Transverse colon (tissue), 4 donors: Measurements from ENCODE around the gene CTAGE1. TPM values are rescaled to one million over a fixed set of nuclear protein-coding genes. Genes with fewer than 3 reads are reported as not detected.

ENCODE experiments used
- DNase-seq: peaks from one replicate; pipeline ENCODE4 v3.0.0-alpha.2; 2019
- H3K27ac ChIP-seq, 4 donors: fragments of 200-600 bp; sonication (generic); 2 replicates each; pipeline ENCODE4 v1.5.1; 2016 to 2018; ENCODE audit warnings: inconsistent platforms in 4 of 4
- H3K27me3 ChIP-seq: fragments of 200-600 bp; sonication (generic); 2 replicates; pipeline ENCODE4 v1.5.1; 2017; ENCODE audit warnings: inconsistent platforms
- H3K36me3 ChIP-seq, 4 donors: fragments of 200-600 bp; sonication (generic); 2 replicates each; pipeline ENCODE4 v1.5.1; 2017 to 2019; ENCODE audit warnings: inconsistent platforms in 4 of 4
- H3K4me1 ChIP-seq, 4 donors: fragments of 200-600 bp; sonication (generic); 2 replicates each; pipeline ENCODE4 v1.5.1; 2017 to 2020; ENCODE audit warnings: inconsistent platforms in 4 of 4
- H3K4me3 ChIP-seq, 4 donors: fragments of 200-600 bp; sonication (generic); 1 replicate in 1 of 4; 2 replicates in 3 of 4; pipeline versions ENCODE4 v1.5.1 to v1.6.1; 2017 to 2019; ENCODE audit warnings: inconsistent platforms in 4 of 4
- H3K9me3 ChIP-seq, 2 donors: fragments of 200-600 bp; sonication (generic); 2 replicates each; pipeline ENCODE4 v1.5.1; 2017 to 2019; ENCODE audit warnings: inconsistent platforms in 2 of 2
- EP300 ChIP-seq: sonication (generic); formaldehyde crosslinking; IDR thresholded peaks from one replicate; pipeline ENCODE4 v1.6.1; 2017; ENCODE audit warnings: antibody characterized with exemption, low read depth
- POLR2A ChIP-seq: fragments of 450-650 bp; IDR thresholded peaks from one replicate; pipeline ENCODE4 v1.6.1; 2016; ENCODE audit warnings: antibody characterized with exemption, mild to moderate bottlenecking, moderate library complexity
- POLR2AphosphoS5 ChIP-seq, 3 donors: sonication (generic); formaldehyde crosslinking; IDR thresholded peaks; one replicate each; pipeline ENCODE4 v1.6.1; 2016; ENCODE audit warnings: antibody characterized with exemption in 3 of 3
- WGBS, 2 donors: methylation state at CpG; one replicate each; pipeline ENCODE4 v1.1.5; 2018; ENCODE audit warnings: low coverage in 1 of 2; 5-methylcytosine and 5-hydroxymethylcytosine counted together
- in situ Hi-C, 4 donors: fragments of 200-750 bp; cut with MboI; loops; one replicate each; pipeline versions ENCODE4 v1.15.0 to v1.15.1; 2017; ENCODE audit warnings: low sequenced_read_pairs in 3 of 4, low pct_ligation_motif_present in 1 of 4, low pct_unique_long_range_greater_than_20kb in 1 of 4
- intact Hi-C: fragments of 100-400 bp; cut with DNase I; formaldehyde crosslinking; loops from one replicate; pipeline ENCODE4 v1.15.1; 2023; ENCODE audit warnings: low total_unique reads
- total RNA-seq, 4 donors: library from RNA; depleted of rRNA; stranded (reverse); fragments of >200 nt; gene quantifications; one replicate each; pipeline ENCODE4 v1.1.0, GENCODE V29; 2016
- TF ChIP-seq, protein P1 (sequence below), 5 experiments: fragments of 200-600 bp in 3 of 5; fragments of 450-650 bp in 2 of 5; sonication (generic) in 3 of 5; IDR thresholded peaks; 1 replicate in 2 of 5; 2 replicates in 3 of 5; pipeline ENCODE4 v1.5.1; 2016 to 2017; ENCODE audit warnings: antibody characterized with exemption in 5 of 5, inconsistent platforms in 3 of 5, mild to moderate bottlenecking in 2 of 5, moderate library complexity in 1 of 5

CTAGE1 gene
- total RNA-seq, 4 donors from 2014 or later, result not detected

DNA sequence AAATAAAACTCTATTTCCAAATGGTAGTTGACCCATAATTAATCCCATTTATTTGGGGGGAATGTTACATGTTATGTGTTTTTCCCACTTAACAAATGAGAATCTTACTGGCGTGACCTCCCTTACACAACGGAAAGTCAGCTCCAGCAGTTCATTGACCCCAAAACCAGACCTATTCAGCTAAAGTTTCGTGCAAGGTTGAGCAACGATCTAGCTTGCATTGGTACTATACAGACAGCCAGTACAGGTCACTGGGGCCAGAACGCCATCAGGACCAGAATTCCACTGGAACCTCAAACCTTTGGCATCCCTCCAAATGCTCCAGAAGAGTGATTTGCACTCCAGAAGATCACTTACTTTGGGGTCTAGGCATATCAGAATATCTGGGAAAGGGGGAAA lies 6.8 kb upstream of the CTAGE1 start:
- intact Hi-C loops (no loop called here), in situ Hi-C loops (no loop called here)
- no peak overlapping the region for H3K27ac ChIP-seq
- no peak overlapping the region for H3K4me3 ChIP-seq
- WGBS, 2 donors, result 86% methylated on average over 5 of the region's 5 CpGs; no CpG with 5 or more reads in 1 of the 2 donors
- no peaks in the 10 kb centered on the region for H3K36me3 ChIP-seq
- no peaks in the 10 kb centered on the region for H3K9me3 ChIP-seq
- peaks cover 0 to 6% (median 0%) of the 10 kb centered on the region in 4 donors for H3K4me1 ChIP-seq
- TF ChIP-seq POLR2AphosphoS5 (IDR thresholded peaks at IDR 0.05) (no peak), EP300 (no peak), POLR2A (no peak)
- TF ChIP-seq, protein P1, sequence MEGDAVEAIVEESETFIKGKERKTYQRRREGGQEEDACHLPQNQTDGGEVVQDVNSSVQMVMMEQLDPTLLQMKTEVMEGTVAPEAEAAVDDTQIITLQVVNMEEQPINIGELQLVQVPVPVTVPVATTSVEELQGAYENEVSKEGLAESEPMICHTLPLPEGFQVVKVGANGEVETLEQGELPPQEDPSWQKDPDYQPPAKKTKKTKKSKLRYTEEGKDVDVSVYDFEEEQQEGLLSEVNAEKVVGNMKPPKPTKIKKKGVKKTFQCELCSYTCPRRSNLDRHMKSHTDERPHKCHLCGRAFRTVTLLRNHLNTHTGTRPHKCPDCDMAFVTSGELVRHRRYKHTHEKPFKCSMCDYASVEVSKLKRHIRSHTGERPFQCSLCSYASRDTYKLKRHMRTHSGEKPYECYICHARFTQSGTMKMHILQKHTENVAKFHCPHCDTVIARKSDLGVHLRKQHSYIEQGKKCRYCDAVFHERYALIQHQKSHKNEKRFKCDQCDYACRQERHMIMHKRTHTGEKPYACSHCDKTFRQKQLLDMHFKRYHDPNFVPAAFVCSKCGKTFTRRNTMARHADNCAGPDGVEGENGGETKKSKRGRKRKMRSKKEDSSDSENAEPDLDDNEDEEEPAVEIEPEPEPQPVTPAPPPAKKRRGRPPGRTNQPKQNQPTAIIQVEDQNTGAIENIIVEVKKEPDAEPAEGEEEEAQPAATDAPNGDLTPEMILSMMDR (IDR thresholded peaks at IDR 0.05), result no peak
- DNase-seq, result no peak
- no peaks in the 10 kb centered on the region for H3K27me3 ChIP-seq

DNA sequence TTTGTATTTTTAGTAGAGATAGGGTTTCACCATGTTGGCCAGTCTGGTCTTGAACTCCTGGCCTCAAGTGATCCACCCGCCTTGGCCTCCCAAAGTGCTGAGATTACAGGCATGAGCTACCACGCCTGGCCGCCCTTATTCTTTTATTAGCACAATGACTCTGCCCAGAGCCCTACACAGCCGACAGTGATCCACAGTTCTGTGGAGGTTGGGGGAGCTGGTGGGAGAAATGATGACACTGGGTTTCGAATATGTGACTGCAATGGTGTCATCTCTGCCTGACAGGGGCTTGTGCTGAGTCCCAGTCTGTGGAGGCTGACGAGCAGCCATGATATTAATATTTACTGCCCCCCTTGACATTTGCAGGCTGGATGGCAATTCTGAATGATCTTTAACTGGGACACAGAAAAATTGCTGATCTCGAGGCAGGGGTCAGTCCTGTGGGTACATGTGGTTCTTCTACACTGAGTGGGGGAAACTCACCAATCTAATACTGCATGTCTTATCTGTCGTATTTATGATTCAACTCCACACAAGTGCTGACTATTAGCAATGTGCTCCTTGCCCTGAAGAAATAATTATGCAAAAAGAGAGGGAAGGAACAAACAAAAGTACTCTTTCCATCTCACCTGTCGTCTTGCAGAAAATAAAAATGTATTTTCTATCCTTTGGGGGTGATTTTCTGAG lies 6.3 kb upstream of the CTAGE1 start:
- Histone ChIP-seq H3K27ac (no peak overlapping the region), H3K4me1 (peaks cover 0 to 6% (median 0%) of the 10 kb centered on the region in 4 donors), H3K4me3 (no peak overlapping the region), H3K27me3 (no peaks in the 10 kb centered on the region), H3K9me3 (no peaks in the 10 kb centered on the region), H3K36me3 (no peaks in the 10 kb centered on the region)
- in situ Hi-C loops, result no loop called here
- intact Hi-C loops, result no loop called here
- DNase-seq, result no peak
- TF ChIP-seq, protein P1 (IDR thresholded peaks at IDR 0.05), result no peak
- TF ChIP-seq POLR2AphosphoS5 (IDR thresholded peaks at IDR 0.05), result no peak
- no peak for TF ChIP-seq POLR2A
- no peak for TF ChIP-seq EP300
- 77 to 84% methylated on average over 3 to 9 of the region's 9 CpGs for WGBS, 2 donors

DNA sequence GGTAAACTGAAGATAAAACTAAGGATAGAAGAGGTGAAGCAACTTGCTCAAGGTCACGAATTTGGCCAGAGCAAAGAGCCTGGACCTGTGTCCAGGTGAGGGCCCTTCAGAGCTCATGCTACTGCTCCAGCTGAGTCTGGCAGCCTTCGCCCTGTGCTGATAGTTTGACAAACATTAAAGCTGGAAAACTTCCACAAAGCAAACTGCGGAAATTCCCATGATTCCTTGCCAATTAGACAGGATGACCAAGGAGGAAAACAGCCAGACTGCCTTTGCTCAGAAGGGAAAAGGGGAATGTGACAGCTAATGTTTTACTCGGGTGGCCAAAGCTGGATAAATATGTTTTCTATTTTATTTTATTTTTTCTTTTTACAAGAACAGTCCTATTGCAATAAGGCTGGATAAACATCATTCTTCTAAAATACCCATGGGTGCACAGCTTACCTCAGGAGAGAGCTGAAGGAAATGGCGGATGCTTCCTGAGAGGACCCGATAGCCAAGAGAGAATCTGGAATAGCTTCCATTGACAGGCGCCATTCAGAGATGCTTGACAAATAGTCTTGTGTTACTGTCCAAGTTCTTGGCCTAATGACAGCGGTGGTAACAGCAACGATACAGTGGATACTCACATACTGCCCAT lies 5.3 kb upstream of the CTAGE1 start:
- no peaks in the 10 kb centered on the region for H3K27me3 ChIP-seq
- intact Hi-C loops (no loop called here), in situ Hi-C loops (no loop called here)
- no peaks in the 10 kb centered on the region for H3K9me3 ChIP-seq
- no peaks in the 10 kb centered on the region for H3K36me3 ChIP-seq
- H3K4me1 ChIP-seq, result peaks cover 0 to 6% (median 0%) of the 10 kb centered on the region in 4 donors
- WGBS, 2 donors, result 58 to 60% methylated on average over 8 to 9 of the region's 9 CpGs
- DNase-seq, result no peak
- TF ChIP-seq EP300 (no peak), POLR2AphosphoS5 (IDR thresholded peaks at IDR 0.05) (no peak), POLR2A (no peak)
- TF ChIP-seq, protein P1 (IDR thresholded peaks at IDR 0.05), result no peak
- H3K4me3 ChIP-seq, result no peak overlapping the region
- no peak overlapping the region for H3K27ac ChIP-seq

DNA sequence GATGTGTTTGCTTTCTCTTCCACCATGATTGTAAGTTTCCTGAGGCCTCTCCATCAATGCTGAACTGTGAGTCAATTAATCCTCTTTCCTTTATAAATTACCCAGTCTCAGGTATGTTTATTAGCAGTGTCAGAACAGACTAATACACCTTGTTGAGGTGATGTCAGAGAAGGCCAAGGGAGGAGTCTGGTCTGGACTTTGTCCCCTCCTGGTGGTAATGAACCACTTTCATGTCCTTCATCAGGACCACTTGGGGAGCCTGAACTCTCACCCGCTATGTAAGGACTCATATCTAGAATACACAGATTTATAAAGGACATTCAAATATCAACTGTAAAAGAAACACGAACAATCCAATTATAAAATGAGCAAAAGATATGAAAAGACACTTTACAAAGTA lies 2.9 kb upstream of the CTAGE1 start:
- DNase-seq, result no peak
- Histone ChIP-seq H3K27me3 (no peaks in the 10 kb centered on the region), H3K4me1 (peaks cover 0 to 6% (median 0%) of the 10 kb centered on the region in 4 donors), H3K36me3 (no peaks in the 10 kb centered on the region), H3K9me3 (no peaks in the 10 kb centered on the region), H3K27ac (no peak overlapping the region), H3K4me3 (no peak overlapping the region)
- WGBS, 2 donors, result 71 to 93% methylated on average over 2 of the region's 2 CpGs
- in situ Hi-C loops (no loop called here), intact Hi-C loops (no loop called here)
- no peak for TF ChIP-seq POLR2A
